Measurements from ENCODE around the gene IGSF3.
"Not testable (repeated sequence)": the region's sequence is repeated elsewhere in the genome, so short reads cannot be mapped to it uniquely, and the experiment has no call there.

IGSF3 gene

GRCh38 chr1:116608841-116609240 is 58.7 kb downstream of the IGSF3 start:
- not testable (repeated sequence) for H3K27ac ChIP-seq (ENCODE audit: low read depth, low read length); H3K4me1 ChIP-seq (ENCODE audit: control insufficient read depth, insufficient read depth, low read length); H3K27me3 ChIP-seq (ENCODE audit: control insufficient read depth, insufficient read depth, low read length); H3K4me3 ChIP-seq (ENCODE audit: low read depth, low read length); H3K9ac ChIP-seq (ENCODE audit: low read length); H3K36me3 ChIP-seq (ENCODE audit: control insufficient read depth, insufficient read depth, low read length); H3K9me3 ChIP-seq (ENCODE audit: control insufficient read depth, insufficient read depth, low read depth, low read length)

- not testable (repeated sequence) for H3K27me3 ChIP-seq (ENCODE audit: control insufficient read depth, insufficient read depth, low read length); H3K4me3 ChIP-seq (ENCODE audit: low read depth, low read length); H3K9ac ChIP-seq (ENCODE audit: low read length)
Observed at GRCh38 chr1:116608151-116608550, 59.4 kb downstream of the IGSF3 start.

GRCh38 chr1:116607463-116607862 is 60.1 kb downstream of the IGSF3 start:
- not testable (repeated sequence) for H3K9me3 ChIP-seq (ENCODE audit: control insufficient read depth, insufficient read depth, low read depth, low read length); H3K27ac ChIP-seq (ENCODE audit: low read depth, low read length); H3K9ac ChIP-seq (ENCODE audit: low read length); H3K27me3 ChIP-seq (ENCODE audit: control insufficient read depth, insufficient read depth, low read length); H3K4me3 ChIP-seq (ENCODE audit: low read depth, low read length); H3K4me1 ChIP-seq (ENCODE audit: control insufficient read depth, insufficient read depth, low read length); H3K36me3 ChIP-seq (ENCODE audit: control insufficient read depth, insufficient read depth, low read length)

More at GRCh38 chr1:116608151-116608550, 59.4 kb downstream of the IGSF3 start:
- H3K27ac ChIP-seq (ENCODE audit: low read depth, low read length); H3K36me3 ChIP-seq (ENCODE audit: control insufficient read depth, insufficient read depth, low read length); H3K4me1 ChIP-seq (ENCODE audit: control insufficient read depth, insufficient read depth, low read length); H3K9me3 ChIP-seq (ENCODE audit: control insufficient read depth, insufficient read depth, low read depth, low read length): not testable (repeated sequence)

- not testable (repeated sequence) for H3K4me1 ChIP-seq (ENCODE audit: control insufficient read depth, insufficient read depth, low read length); H3K9ac ChIP-seq (ENCODE audit: low read length); H3K4me3 ChIP-seq (ENCODE audit: low read depth, low read length); H3K9me3 ChIP-seq (ENCODE audit: control insufficient read depth, insufficient read depth, low read depth, low read length); H3K27ac ChIP-seq (ENCODE audit: low read depth, low read length); H3K36me3 ChIP-seq (ENCODE audit: control insufficient read depth, insufficient read depth, low read length); H3K27me3 ChIP-seq (ENCODE audit: control insufficient read depth, insufficient read depth, low read length)
Observed at GRCh38 chr1:116606067-116606466, 61.5 kb downstream of the IGSF3 start.

GRCh38 chr1:116605315-116605714 is 62.2 kb downstream of the IGSF3 start:
- H3K27ac ChIP-seq (ENCODE audit: low read depth, low read length), result no peak overlapping the region
- H3K36me3 ChIP-seq (ENCODE audit: control insufficient read depth, insufficient read depth, low read length), result 0 out of 2 replicates have a peak, but pooled peaks cover 2% of the 10 kb centered on the region
- H3K27me3 ChIP-seq (ENCODE audit: control insufficient read depth, insufficient read depth, low read length), result no peaks in the 10 kb centered on the region
- no peaks in the 10 kb centered on the region for H3K9me3 ChIP-seq (ENCODE audit: control insufficient read depth, insufficient read depth, low read depth, low read length)
- H3K9ac ChIP-seq (ENCODE audit: low read length), result no peak overlapping the region
- H3K4me1 ChIP-seq (ENCODE audit: control insufficient read depth, insufficient read depth, low read length), result peaks cover 8% of the 10 kb centered on the region; the same call in 1 of the 2 replicates
- H3K4me3 ChIP-seq (ENCODE audit: low read depth, low read length), result no peak overlapping the region

- H3K36me3 ChIP-seq (ENCODE audit: control insufficient read depth, insufficient read depth, low read length); H3K27ac ChIP-seq (ENCODE audit: low read depth, low read length); H3K4me1 ChIP-seq (ENCODE audit: control insufficient read depth, insufficient read depth, low read length); H3K27me3 ChIP-seq (ENCODE audit: control insufficient read depth, insufficient read depth, low read length); H3K9ac ChIP-seq (ENCODE audit: low read length); H3K9me3 ChIP-seq (ENCODE audit: control insufficient read depth, insufficient read depth, low read depth, low read length); H3K4me3 ChIP-seq (ENCODE audit: low read depth, low read length): not testable (repeated sequence)
Observed at GRCh38 chr1:116604408-116604807, 63.1 kb downstream of the IGSF3 start.

- H3K27ac ChIP-seq (ENCODE audit: low read depth, low read length); H3K4me1 ChIP-seq (ENCODE audit: control insufficient read depth, insufficient read depth, low read length): not testable (repeated sequence)
Observed at GRCh38 chr1:116603646-116604045, 63.9 kb downstream of the IGSF3 start.

GRCh38 chr1:116599369-116599768 is 68.2 kb downstream of the IGSF3 start:
- H3K36me3 ChIP-seq (ENCODE audit: control insufficient read depth, insufficient read depth, low read length); H3K9ac ChIP-seq (ENCODE audit: low read length); H3K27ac ChIP-seq (ENCODE audit: low read depth, low read length); H3K4me1 ChIP-seq (ENCODE audit: control insufficient read depth, insufficient read depth, low read length); H3K9me3 ChIP-seq (ENCODE audit: control insufficient read depth, insufficient read depth, low read depth, low read length); H3K4me3 ChIP-seq (ENCODE audit: low read depth, low read length); H3K27me3 ChIP-seq (ENCODE audit: control insufficient read depth, insufficient read depth, low read length): not testable (repeated sequence)

More at GRCh38 chr1:116603646-116604045, 63.9 kb downstream of the IGSF3 start:
- not testable (repeated sequence) for H3K4me3 ChIP-seq (ENCODE audit: low read depth, low read length); H3K27me3 ChIP-seq (ENCODE audit: control insufficient read depth, insufficient read depth, low read length); H3K36me3 ChIP-seq (ENCODE audit: control insufficient read depth, insufficient read depth, low read length); H3K9ac ChIP-seq (ENCODE audit: low read length); H3K9me3 ChIP-seq (ENCODE audit: control insufficient read depth, insufficient read depth, low read depth, low read length)

- H3K27ac ChIP-seq (ENCODE audit: low read depth, low read length); H3K4me3 ChIP-seq (ENCODE audit: low read depth, low read length); H3K36me3 ChIP-seq (ENCODE audit: control insufficient read depth, insufficient read depth, low read length); H3K9me3 ChIP-seq (ENCODE audit: control insufficient read depth, insufficient read depth, low read depth, low read length); H3K4me1 ChIP-seq (ENCODE audit: control insufficient read depth, insufficient read depth, low read length); H3K9ac ChIP-seq (ENCODE audit: low read length); H3K27me3 ChIP-seq (ENCODE audit: control insufficient read depth, insufficient read depth, low read length): not testable (repeated sequence)
Observed at GRCh38 chr1:116598420-116599036, 69.0 kb downstream of the IGSF3 start.

GRCh38 chr1:116597388-116597787 is 70.1 kb downstream of the IGSF3 start:
- H3K27ac ChIP-seq (ENCODE audit: low read depth, low read length); H3K9me3 ChIP-seq (ENCODE audit: control insufficient read depth, insufficient read depth, low read depth, low read length); H3K4me1 ChIP-seq (ENCODE audit: control insufficient read depth, insufficient read depth, low read length); H3K36me3 ChIP-seq (ENCODE audit: control insufficient read depth, insufficient read depth, low read length); H3K4me3 ChIP-seq (ENCODE audit: low read depth, low read length); H3K27me3 ChIP-seq (ENCODE audit: control insufficient read depth, insufficient read depth, low read length); H3K9ac ChIP-seq (ENCODE audit: low read length): not testable (repeated sequence)

- not testable (repeated sequence) for H3K36me3 ChIP-seq (ENCODE audit: control insufficient read depth, insufficient read depth, low read length); H3K9ac ChIP-seq (ENCODE audit: low read length); H3K4me3 ChIP-seq (ENCODE audit: low read depth, low read length); H3K9me3 ChIP-seq (ENCODE audit: control insufficient read depth, insufficient read depth, low read depth, low read length); H3K27me3 ChIP-seq (ENCODE audit: control insufficient read depth, insufficient read depth, low read length); H3K27ac ChIP-seq (ENCODE audit: low read depth, low read length); H3K4me1 ChIP-seq (ENCODE audit: control insufficient read depth, insufficient read depth, low read length)
Observed at GRCh38 chr1:116596742-116597307, 70.7 kb downstream of the IGSF3 start.
